ENCODE measurements around the gene SLC19A2.
"Not testable (repeated sequence)": the region's sequence is repeated elsewhere in the genome, so short reads cannot be mapped to it uniquely, and the experiment has no call there.

SLC19A2 gene

DNA sequence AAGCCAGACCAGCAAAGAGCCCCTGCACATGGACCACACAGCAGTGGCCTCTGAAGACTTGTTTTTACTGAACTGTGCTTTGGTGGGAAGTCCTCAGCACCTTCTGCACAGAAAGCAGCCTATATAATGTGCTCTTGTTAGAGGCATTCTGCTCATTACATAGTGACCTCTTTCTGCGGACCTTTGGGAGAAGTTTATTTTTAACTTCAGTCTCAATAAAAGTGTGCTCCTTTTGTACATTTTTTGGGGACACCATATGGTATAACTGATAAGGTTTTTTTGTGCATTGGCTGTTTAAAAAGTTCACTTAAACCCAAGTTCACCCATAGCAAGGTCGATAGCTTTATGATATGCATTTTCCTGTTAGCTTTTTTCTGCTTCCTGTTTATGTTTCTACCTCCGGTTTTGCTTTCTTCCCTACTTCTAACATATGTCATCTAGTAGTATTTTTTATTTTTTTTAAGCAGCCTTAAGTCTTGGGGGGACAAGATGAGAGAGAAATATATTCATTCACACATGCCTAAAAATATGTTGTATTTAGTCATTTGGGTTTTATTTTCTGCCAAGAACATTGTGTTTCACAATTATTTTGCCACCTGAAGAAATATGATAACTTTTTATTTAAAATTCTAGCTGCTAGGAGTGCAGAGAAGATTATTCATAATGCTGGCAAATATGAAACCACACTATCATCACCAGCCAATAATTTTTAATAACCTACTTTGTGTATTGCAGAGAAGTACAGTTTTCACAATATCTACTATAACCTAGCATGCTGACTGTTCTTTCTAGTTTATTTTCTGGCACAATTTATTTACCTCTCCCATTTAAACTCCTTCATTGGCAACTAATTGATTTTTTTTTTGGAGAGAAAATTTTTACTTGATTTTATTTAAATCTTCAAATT is 22.9 kb upstream of the SLC19A2 start:
- no peak for DNase-seq

DNA sequence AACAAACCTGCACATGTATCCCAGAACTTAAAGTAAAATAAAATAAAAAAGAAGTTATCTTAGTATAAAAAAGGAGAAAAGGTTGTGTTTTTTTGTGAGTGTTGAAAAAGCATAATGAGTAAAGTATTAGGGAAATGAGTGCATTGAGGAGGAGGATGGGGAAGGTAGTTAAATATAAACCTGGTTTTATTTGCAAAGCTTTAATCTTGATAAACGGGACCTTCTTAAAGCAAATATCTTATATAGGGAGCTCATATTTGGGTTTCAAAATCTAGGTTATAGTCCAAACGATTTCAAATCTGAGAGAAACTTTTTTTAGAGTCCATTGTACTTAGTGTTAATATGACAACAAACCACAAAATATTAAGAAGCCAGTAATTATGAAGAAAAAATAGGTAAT is 21.7 kb upstream of the SLC19A2 start:
- no peak for DNase-seq

DNA sequence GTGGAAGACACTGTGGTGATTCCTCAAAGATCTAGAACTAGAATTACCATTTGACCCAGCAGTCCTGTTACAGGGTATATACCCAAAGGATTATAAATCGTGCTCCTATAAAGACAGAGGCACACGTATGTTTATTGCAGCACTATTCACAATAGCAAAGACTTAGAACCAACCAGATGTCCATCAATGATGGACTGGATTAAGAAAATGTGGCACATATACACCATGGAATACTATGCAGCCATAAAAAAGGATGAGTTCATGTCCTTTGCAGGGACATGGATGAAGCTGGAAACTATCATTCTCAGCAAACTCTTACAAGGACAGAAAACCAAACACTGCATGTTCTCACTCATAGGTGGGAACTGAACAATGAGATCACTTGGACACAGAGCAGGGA is 17.9 kb upstream of the SLC19A2 start:
- DNase-seq: not testable (repeated sequence)

DNA sequence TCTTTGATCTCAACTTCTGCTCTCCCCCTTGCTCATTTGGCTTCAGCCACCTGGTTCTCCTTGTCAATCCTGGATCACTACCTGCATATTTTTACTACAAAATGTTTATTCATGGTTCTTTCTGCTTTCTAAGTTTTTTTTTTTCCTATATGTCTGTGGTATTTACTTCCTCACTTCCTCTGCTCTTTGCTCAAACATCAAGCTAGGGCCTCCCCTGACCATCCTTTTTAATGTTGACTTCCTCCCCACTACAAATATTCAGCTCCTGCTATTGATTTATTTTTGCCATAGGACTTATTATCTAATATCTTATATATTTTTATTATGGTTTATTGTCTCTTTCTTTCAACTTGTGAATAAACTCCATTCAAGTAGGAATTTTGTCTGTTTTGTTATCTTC is 14.1 kb upstream of the SLC19A2 start:
- no peak for DNase-seq

DNA sequence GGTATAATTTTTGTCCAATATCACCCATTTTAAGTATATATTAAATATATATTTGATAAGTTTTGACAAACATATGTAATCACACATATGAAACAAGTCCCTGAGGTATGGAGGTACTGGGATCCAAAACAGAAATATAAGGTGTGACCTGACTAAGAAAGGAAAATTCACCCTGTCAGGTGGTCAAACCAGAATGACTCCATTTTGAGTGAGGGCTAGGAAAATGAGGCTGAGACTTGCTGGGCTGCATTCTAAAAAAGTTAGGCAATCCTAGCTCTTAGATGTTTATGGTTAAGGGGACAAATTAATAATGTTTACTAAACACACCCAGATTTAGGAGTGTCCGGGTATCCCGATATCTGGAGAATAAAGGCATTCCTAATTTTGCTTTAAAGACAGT is 11.6 kb upstream of the SLC19A2 start:
- DNase-seq: no peak

DNA sequence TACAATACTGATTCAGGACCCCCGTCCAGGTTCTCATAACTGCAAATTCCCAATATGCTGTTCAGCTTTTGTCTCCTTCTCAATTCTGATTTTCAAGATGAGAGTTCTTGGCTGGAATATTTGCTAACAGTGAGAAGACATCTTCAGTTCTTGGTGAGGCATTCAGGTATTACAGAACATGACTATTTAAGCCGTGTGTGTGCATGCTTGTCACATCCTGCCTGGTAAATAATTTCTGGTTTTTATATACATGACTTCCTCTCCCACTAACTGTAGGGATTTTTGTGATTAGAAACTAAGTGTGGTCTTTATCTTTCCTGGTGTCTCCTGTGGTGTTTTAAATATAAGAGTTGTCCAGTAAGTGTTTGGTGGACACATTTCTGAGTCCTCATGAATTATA is 10.2 kb upstream of the SLC19A2 start:
- no peak for DNase-seq

DNA sequence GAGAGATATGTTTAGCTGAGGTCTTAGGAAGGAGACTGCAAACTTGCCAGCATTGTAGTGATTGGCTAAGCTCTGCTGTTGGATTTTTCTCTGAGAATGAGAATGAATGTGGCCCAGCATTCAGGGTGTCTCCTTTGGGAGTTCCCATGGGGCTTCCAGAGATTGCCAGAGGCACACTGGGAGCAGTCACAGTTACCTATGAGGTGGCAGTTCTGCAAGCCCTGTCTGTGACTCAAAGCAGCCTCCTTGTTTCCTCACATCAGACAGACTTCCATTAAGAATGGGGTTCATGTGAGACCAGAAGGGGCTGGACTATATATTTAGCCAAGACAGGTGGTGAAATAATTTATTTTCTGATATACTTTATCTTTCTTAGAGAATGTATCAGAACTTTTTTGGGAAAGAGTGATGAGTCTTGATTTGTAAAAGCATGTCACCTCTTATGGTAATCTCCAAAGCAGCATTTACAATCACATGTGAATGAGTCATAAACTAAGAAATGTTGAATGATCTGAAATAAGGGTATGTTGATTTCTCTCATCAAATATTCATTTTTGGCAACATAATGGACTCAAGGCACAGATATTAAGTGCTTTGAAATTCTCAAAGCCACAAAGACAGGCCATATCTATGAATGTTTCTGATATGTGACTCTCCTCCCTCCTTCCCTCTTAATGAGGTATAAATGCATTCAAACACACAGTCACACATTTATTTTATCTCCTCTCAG is 9.5 kb upstream of the SLC19A2 start:
- DNase-seq: no peak

DNA sequence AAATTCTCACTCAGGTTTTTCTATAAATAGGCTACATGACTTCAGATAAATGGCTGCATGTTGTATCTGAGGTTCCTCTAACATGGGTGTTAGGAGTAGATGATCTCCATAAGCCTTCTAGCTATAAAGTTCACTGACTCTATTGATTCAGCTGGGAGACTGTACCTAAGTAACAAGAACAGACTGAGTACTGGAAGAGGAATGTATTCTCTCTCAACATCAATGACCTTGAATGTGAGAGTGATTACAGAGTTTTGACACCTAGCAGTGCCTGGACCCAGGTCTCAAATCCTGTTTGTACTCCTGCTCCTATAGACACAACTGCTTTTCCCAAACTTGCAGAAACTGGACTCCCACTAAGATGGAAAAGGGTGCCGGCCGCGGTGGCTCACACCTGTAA is 8.6 kb upstream of the SLC19A2 start:
- no peak for DNase-seq

DNA sequence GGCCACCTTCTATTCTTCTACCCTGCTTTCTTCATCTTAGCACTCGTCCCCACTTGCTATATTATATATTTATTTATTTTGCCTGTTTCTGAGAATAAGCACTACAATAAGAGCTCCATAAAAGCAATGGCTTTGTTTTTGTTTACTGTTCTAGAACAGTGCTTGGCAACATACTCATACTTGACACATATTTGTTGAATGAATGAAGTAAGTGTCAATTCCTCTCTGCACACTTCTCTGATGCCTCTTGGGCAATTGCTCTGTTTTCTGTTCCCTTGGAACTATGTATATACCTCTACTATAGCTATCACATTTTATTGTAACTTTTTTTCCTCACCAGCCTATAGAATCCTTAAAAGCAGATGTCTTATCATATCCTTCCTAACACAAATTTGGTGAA is 7.5 kb upstream of the SLC19A2 start:
- no peak for DNase-seq

DNA sequence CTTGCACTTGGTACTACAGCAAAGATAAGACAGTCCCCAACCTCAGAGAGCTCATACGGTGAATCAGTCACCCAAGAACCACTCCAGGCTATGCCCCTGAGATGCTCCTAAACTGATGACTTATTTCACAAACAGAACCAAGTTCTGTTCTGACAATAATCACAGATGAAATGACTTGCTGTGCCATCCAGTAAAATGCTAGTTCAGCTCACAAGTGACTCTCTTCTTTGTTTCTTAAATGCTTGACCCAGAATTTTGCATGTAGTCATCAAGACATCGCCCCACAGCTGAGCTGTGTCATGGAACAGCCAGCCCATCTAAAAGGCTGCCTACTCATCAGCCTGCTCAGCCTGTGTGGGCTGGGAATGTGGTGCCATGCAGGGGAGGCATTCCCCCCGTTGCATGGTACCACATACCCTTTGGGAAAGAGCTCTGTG is 6.1 kb upstream of the SLC19A2 start:
- DNase-seq: no peak

DNA sequence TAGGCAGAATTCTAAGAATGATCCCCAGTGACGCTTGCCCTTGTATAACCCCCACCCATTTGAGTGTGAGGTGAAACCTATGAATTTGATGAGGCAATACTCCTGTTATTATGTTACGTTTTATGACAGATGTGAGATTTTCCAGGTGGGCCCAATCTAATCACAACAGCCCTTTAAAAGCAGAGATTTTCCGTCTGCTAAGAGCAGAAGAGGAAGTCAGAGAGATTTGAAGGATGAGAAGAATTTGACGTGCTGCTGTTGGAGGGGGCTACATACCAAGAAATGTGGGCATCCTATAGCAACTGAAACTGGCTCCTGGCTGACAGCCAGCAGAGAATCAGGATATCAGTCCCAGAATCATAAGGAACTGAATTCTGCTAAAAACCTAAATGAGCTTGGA is 2.4 kb upstream of the SLC19A2 start:
- no peak for DNase-seq

DNA sequence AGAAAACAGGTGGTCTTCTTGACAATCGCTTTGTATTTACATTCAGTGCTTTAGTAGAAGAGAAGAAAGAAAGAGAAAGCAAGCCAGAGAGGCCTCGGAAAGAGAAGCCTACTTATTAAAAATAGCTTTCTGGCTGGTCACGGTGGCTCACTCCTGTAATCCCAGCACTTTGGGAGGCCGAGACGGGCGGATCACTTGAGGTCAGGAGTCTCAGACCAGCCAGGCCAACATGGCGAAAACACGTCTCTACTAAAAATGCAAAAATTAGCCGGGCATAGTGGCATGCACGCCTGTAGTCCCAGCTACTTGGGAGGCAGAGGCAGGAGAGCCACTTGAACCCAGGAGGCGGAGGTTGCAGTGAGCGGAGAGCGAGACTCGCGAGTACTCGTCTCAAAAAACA is 1.8 kb upstream of the SLC19A2 start:
- DNase-seq: no peak

DNA sequence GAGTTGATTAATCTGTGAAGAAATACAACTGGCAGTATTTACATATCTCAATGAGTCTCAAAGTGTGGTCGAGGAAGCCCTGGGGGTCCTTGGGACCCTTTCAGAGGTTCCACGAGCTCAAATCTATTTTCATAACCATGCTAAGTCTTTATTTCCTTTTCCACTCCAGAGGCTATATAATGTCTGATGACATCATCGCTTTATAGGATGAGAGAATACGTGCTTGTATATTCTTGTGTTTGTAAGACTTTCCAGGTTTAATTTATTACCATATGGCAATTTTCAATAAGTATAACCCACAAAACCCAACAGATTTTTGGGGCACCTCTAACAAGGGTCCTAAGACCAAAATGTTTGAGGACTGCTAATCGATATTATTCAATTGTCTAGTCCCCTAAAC is 1.4 kb upstream of the SLC19A2 start:
- DNase-seq: no peak

DNA sequence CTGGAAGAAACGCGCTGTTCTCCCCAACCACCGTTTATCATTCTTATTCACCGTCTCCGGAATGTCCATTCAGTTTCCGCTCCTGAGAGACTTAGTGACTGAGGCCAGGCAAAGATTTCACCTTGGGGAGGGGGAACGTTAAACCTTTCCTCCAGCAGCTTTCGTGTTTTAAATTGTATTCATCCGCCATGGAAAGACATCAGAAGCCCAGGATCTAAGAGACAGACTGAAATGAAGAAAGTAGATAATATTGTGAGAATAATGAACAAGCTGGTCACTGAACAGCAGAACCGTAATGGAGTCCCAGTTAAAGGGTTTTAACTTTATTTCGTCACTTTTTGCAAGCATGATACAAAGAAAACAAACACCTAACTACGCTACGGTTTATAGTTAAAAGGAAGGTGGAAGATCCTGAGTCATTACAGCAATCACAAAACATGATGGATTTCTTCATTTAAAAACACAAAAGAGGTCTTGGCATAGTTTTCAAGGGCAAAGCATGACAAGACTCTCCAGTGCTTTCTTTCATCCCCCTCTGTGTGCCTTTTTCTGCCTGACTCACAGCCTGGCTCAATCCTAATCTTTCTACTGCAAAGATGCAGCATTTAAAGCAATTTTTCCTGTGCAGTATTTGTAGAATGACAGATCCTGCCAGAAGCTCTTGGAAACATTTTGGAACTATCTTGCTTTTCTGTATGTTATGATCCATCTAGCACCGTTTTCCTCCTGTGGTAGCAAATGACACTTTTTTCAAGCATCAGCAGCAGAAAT is 722 bp upstream of the SLC19A2 start:
- DNase-seq: no peak

DNA sequence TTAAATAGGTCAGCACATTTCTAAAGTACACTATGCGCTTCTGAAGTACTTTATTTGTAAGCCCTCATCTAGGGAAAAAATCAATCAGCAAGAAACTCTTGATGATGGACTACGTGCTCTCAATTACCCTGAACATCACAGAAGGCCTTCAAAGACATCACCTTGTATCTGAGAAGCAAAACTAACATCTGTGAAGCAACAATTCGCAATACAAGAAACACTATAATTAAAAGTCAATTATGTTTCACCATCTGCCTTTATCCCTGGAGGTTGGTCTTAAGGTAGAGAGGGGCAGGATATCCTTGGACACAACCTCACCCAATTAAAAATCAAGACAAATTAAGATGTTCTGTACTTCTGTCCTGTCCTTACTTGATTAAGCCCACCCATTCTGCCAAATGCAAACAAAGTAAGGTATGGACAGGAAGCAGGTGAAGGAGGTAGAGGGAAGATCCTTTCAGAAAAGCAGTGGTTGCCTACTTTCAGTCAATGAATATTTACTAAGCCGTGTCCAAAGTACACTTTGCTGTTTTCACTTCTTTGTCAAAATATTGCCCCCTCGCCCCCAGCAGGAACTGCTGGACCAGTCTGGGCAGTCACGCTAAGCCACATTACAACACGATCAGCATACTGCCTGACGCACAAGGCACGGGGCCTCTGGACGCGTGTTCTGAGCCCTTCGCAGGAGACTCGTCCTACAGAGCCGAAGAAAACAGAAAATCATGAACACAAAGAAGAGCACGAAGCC is 887 bp downstream of the SLC19A2 start:
- DNase-seq: peak; percentile 45

DNA sequence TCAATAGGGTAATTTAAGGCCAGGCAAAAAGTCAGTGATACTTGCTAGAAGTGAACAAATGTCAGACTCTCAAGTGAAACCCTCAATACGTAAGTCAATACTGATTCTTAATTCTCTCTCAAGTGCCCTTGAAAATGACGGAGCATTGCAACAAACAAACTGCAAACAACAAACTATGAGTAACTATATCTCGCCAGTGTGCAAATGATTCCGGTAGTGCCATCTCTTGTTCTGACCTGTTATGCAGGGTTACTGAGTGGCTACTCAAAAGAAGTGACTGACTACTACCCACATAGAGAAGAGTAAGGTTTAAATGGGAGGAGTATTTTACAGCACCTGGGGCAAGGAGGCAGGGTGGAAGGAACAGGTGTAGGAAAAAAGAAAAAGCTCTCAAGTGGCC is 1.6 kb downstream of the SLC19A2 start:
- peak; percentile 26 for DNase-seq

DNA sequence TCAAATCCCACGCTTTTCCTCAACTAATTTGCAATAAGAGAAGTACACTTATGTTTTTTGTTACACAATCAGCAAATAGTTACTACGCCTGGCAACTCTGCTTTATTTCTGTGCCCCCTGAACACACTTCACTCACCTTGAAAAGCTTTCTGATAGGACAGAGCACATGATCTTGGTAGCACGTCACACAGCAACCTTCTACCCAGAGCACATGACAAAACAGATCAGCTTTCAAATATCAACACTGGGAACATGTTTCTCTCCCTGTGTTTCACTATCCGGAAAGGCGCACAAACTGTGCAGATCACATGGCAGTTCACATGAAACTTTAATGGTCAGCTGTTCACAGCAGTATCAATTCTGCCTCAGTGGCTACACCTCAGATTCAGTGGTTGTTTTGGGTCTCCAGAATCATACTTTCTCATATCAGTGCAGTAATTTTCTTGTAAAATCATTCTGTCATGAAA is 2.2 kb downstream of the SLC19A2 start:
- no peak for DNase-seq

DNA sequence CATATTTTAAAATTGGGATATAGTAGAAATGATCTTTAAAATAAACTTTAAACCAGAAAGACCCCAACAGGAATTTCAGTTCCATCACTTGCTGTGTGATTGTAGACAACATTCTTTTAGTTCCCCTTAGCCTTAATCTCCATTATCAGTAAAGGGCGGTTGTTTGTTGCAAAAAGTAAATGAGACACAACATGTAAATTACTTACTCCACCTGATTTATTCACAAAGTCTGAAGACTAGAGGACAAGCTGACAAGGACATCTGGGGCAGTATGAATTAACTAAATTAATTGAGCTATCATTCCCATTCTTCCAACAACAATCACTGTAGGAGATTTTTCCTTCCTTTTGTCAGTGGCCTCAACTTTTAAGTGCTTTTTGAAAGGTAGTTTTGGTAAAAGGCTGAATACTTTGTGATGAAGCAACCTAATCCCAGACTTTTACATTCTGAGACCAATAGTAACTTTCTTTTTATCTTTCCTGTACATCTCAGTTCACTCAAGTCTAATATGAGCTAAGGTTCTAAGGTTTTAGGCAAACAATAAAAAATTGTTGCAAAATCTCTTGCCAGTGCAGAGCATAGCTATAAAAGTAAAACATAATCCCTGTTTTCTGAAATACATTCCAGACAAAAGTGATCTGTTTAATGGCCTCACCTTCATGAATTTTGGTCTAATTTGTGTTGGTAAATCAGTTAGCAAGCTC is 6.2 kb downstream of the SLC19A2 start:
- DNase-seq: no peak

DNA sequence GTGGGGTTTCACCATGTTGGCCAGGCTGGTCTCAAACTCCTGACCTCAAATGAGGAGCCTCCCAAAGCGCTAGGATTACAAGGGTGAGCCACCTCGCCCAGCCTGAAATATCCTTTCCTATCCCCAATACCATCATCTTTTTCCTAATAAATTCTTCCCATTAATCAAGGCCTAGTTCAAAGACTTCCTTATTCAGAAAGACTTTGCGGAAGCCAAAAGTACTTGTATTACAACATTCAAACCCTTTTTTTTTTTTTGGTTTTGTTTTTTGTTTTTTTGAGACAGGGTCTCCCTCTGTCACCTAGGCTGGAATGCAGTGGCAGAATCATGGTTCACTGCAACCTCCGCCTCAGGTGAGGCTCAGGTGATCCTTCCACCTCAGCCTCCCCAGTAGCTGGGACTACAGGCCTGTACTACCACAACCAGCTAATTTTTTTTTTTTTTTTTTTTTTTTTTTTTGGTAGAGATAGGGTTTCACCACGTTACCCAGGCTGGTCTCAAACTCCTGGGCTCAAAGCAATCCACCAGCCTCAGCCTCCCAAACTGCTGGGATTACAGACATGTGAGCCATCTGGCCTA is 7.6 kb downstream of the SLC19A2 start:
- no peak for DNase-seq

DNA sequence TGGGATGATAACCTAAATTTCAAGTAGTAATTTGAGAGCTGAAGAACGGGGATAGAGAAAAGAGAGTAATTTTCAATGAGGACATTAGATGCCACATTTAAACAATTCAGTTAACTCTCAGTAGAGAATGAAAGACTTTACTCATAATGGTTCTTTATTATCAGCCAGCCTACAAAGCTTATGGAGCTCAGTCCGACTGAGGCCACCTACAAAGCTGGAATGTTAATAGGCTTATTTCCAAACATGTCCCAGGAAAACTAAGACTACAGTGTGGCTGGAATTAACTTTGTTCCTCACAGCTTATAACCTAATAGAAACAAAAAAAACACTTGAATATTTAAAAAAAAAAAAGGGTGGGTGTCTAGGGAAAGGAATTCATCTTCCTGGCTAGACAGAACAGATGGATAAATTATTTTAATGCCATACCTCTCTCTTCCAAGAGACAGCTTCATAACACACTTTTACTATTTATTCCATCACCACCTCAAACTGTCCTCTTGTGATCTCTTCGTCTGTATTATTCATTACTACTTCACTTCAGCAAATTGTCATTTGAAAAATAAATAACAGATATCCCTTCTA is 9.8 kb downstream of the SLC19A2 start:
- no peak for DNase-seq

DNA sequence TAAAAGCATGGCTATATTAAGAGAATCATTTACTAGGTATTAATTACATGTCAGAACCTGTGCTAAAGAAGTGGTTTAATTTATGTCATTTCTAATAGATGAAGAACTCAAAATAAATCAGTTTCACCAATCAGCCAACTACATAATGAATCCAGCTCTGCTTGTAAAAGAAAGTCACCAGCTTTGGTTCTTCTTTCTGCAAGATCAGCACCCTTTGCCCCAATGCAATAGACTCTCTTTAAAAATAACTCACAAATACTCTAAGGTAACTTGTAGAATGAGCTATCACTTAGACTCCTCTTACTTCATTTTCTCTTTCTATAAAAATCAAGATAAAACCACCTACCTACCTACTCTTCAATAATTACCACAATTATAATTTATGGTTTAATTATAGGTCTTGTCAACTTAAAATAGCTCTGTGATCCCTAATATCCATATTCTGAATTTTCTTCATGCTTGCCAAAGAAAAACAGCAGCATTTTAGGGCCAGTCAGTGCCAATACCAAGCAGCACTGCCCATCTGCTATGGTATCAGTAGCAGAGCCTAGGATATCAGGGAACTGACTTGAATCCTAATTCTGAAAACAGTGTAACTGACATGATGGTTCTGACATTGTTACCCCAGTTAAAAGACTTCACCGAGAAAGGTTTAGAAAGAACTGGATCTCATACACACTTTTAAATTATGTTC is 11.3 kb downstream of the SLC19A2 start:
- no peak for DNase-seq
